Breast epithelium (tissue), 4 donors: ENCODE data around the gene BRIP1. TPM values are rescaled to one million over a fixed set of nuclear protein-coding genes. Genes with fewer than 3 reads are reported as not detected.

Experiments used
- DNase-seq, 2 donors: peaks; one replicate each; pipeline ENCODE4 v3.0.0-alpha.2; 2019; ENCODE audit warnings: low spot score in 2 of 2
- H3K27ac ChIP-seq, 2 donors: fragments of 200-600 bp; sonication (generic) in 1 of 2; one replicate each; pipeline ENCODE4 v1.5.1; 2016 to 2019; ENCODE audit warnings: mild to moderate bottlenecking in 1 of 2
- H3K27me3 ChIP-seq, 2 donors: fragments of 200-600 bp; sonication (generic) in 1 of 2; one replicate each; pipeline versions ENCODE4 v1.5.1 to v1.6.0; 2017 to 2019; ENCODE audit warnings: control low read depth in 1 of 2, mild to moderate bottlenecking in 1 of 2
- H3K36me3 ChIP-seq: fragments of 200-600 bp; one replicate; pipeline ENCODE4 v1.5.1; 2019
- H3K4me1 ChIP-seq, 2 donors: fragments of 200-600 bp; sonication (generic); one replicate each; pipeline ENCODE4 v1.5.1; 2016 to 2019; ENCODE audit warnings: control low read depth in 1 of 2
- H3K4me3 ChIP-seq, 3 donors: fragments of 200-600 bp; sonication (generic); 1 replicate in 2 of 3; 2 replicates in 1 of 3; pipeline ENCODE4 v1.5.1; 2016 to 2019; ENCODE audit warnings: mild to moderate bottlenecking in 3 of 3, moderate library complexity in 2 of 3
- H3K9me3 ChIP-seq, 2 donors: fragments of 200-600 bp; sonication (generic) in 1 of 2; one replicate each; pipeline ENCODE4 v1.5.1; 2016 to 2019; ENCODE audit warnings: control low read depth in 1 of 2
- POLR2A ChIP-seq: fragments of 450-650 bp; IDR thresholded peaks from one replicate; pipeline ENCODE4 v1.6.1; 2016; ENCODE audit warnings: antibody characterized with exemption, mild to moderate bottlenecking, moderate library complexity
- POLR2AphosphoS5 ChIP-seq, 3 donors: sonication (generic); formaldehyde crosslinking; IDR thresholded peaks; one replicate each; pipeline ENCODE4 v1.6.1; 2017; ENCODE audit warnings: antibody characterized with exemption in 3 of 3
- intact Hi-C: fragments of 100-400 bp; cut with DNase I; formaldehyde crosslinking; loops from one replicate; pipeline ENCODE4 v1.15.1; 2023; ENCODE audit warnings: low total_unique reads
- total RNA-seq, 3 donors: library from RNA; depleted of rRNA; stranded (reverse); fragments of >200 nt; gene quantifications; one replicate each; pipeline ENCODE4 v1.1.0, GENCODE V29; 2016
- TF ChIP-seq, protein P1 (sequence below), 3 donors: fragments of 450-650 bp; IDR thresholded peaks; one replicate each; pipeline ENCODE4 v1.5.1; 2016 to 2017; ENCODE audit warnings: antibody characterized with exemption in 3 of 3, mild to moderate bottlenecking in 3 of 3, moderate library complexity in 3 of 3

The BRIP1 gene
- total RNA-seq, 3 donors from 2014 or later = 0.33 to 1.0 (median 0.48) TPM

DNA sequence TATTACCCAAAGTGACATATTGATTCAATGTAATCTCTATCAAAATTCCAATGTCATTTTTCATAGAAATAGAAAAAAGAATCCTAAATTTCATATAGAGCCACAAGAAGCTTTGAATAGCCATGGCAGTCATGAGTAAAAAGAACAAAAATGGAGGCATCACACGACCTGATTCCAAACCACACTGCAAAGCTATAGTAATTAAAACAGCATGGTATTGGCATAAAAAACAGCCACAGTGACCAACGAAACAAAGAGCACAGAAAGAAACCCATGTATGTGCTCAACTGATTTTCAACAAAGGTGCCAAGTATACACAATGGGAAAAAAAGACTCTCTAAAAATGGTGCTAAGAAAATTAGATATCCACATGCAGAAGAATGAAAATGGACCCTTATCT is 101.5 kb downstream of the BRIP1 start:
- no peaks in the 10 kb centered on the region for H3K36me3 ChIP-seq
- no peaks in the 10 kb centered on the region for H3K9me3 ChIP-seq
- no peaks in the 10 kb centered on the region for H3K4me1 ChIP-seq
- TF ChIP-seq POLR2A (no peak), POLR2AphosphoS5 (IDR thresholded peaks at IDR 0.05) (no peak)
- TF ChIP-seq, protein P1, sequence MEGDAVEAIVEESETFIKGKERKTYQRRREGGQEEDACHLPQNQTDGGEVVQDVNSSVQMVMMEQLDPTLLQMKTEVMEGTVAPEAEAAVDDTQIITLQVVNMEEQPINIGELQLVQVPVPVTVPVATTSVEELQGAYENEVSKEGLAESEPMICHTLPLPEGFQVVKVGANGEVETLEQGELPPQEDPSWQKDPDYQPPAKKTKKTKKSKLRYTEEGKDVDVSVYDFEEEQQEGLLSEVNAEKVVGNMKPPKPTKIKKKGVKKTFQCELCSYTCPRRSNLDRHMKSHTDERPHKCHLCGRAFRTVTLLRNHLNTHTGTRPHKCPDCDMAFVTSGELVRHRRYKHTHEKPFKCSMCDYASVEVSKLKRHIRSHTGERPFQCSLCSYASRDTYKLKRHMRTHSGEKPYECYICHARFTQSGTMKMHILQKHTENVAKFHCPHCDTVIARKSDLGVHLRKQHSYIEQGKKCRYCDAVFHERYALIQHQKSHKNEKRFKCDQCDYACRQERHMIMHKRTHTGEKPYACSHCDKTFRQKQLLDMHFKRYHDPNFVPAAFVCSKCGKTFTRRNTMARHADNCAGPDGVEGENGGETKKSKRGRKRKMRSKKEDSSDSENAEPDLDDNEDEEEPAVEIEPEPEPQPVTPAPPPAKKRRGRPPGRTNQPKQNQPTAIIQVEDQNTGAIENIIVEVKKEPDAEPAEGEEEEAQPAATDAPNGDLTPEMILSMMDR (IDR thresholded peaks at IDR 0.05) = no peak
- H3K27ac ChIP-seq = no peak overlapping the region
- H3K4me3 ChIP-seq = no peak overlapping the region
- intact Hi-C loops = no loop called here
- H3K27me3 ChIP-seq = no peaks in the 10 kb centered on the region
- DNase-seq = no peak

DNA sequence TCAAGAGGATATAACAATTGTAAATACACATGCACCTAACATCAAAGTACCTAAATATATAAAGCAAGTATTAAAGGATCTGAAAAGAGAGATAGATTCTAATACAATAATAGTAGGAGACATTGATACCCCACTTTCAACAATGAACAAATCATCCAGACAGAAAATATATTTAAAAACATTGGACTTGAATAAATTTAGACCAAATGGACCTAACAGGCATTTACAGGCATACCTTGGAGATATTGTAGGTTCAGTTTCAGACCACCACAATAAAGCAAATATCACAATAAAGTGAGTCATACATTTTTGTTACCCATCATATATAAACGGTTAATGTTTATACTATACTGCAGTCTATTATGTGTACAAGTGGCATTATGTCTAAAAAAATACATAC is 104.0 kb downstream of the BRIP1 start:
- TF ChIP-seq POLR2AphosphoS5 (IDR thresholded peaks at IDR 0.05) (no peak), POLR2A (no peak)
- TF ChIP-seq, protein P1 (IDR thresholded peaks at IDR 0.05) = no peak
- Histone ChIP-seq H3K36me3 (no peaks in the 10 kb centered on the region), H3K9me3 (no peaks in the 10 kb centered on the region), H3K27me3 (no peaks in the 10 kb centered on the region), H3K4me1 (no peaks in the 10 kb centered on the region), H3K4me3 (no peak overlapping the region), H3K27ac (no peak overlapping the region)
- no peak for DNase-seq
- intact Hi-C loops = no loop called here

DNA sequence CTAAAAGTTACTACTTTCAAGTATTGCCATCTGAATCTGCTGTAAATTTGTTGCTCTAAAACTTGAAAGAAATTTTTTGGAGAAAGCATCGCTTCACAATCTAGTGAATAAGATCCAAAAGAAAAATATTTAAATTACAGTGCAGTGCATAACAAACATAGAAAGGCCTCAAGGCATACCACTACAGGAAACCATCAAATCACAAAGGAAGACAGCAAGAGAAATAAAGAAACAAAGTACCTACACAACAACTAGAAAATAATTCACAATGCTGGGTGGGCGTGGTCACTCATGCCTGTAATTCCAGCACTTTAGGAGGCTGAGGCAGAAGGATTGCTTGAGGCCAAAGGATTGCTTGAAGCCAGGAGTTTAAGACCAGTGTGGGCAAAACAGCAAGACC is 104.9 kb downstream of the BRIP1 start:
- H3K4me3 ChIP-seq = no peak overlapping the region
- no peak for TF ChIP-seq POLR2AphosphoS5 (IDR thresholded peaks at IDR 0.05)
- TF ChIP-seq, protein P1 (IDR thresholded peaks at IDR 0.05) = no peak
- no peak for TF ChIP-seq POLR2A
- H3K9me3 ChIP-seq = no peaks in the 10 kb centered on the region
- DNase-seq = no peak
- H3K27ac ChIP-seq = no peak overlapping the region
- H3K36me3 ChIP-seq = no peaks in the 10 kb centered on the region
- intact Hi-C loops = no loop called here
- no peaks in the 10 kb centered on the region for H3K27me3 ChIP-seq
- no peaks in the 10 kb centered on the region for H3K4me1 ChIP-seq

DNA sequence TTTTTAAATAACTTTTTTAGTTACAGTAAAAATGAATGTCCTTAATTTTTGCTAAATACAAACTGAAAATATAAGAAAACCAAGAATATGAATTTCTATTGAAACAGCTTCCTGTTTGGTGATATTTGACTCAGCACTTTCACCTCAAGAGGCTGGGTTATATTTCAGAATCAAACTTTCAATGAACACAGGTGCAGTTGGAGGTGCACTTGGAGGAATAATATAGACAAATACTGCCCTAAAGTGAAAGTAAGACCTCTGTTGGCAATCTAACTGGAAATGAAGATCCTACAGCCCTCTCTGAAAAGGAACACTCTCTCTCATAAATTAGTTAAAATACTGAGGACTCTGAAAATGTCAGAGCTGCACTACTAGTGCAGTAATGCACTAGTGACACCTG is 106.2 kb downstream of the BRIP1 start:
- Histone ChIP-seq H3K36me3 (no peaks in the 10 kb centered on the region), H3K9me3 (no peaks in the 10 kb centered on the region), H3K4me1 (no peaks in the 10 kb centered on the region), H3K27ac (no peak overlapping the region), H3K4me3 (no peak overlapping the region), H3K27me3 (no peaks in the 10 kb centered on the region)
- no peak for DNase-seq
- intact Hi-C loops = no loop called here
- TF ChIP-seq POLR2AphosphoS5 (IDR thresholded peaks at IDR 0.05) = no peak
- TF ChIP-seq, protein P1 (IDR thresholded peaks at IDR 0.05) = no peak
- TF ChIP-seq POLR2A = no peak

DNA sequence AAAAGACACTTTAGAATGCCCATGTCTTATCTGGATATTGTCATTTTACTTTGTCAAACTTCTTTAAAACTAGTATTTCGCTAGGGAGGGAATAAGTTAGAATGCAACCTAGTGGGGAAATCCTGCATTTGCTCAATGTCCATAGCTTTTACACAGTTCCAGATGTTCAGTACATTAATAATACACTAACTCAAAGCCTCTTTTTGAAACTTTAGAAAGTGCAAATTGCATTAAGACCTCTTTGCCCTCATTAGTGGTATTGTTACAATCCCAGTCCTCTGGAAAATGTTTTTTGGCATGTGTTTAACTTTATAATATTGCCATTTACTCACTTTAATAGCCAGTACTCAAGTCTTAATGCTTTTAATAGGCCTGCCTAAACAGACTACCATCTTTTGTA is 106.8 kb downstream of the BRIP1 start:
- intact Hi-C loops = no loop called here
- Histone ChIP-seq H3K27me3 (no peaks in the 10 kb centered on the region), H3K27ac (no peak overlapping the region), H3K36me3 (no peaks in the 10 kb centered on the region), H3K4me3 (no peak overlapping the region), H3K9me3 (no peaks in the 10 kb centered on the region), H3K4me1 (no peaks in the 10 kb centered on the region)
- TF ChIP-seq POLR2AphosphoS5 (IDR thresholded peaks at IDR 0.05) (no peak), POLR2A (no peak)
- TF ChIP-seq, protein P1 (IDR thresholded peaks at IDR 0.05) = no peak
- no peak for DNase-seq
